Measurements from ENCODE around the gene GRWD1.
"Not testable (repeated sequence)": the region's sequence is repeated elsewhere in the genome, so short reads cannot be mapped to it uniquely, and the experiment has no call there.

The GRWD1 gene

DNA sequence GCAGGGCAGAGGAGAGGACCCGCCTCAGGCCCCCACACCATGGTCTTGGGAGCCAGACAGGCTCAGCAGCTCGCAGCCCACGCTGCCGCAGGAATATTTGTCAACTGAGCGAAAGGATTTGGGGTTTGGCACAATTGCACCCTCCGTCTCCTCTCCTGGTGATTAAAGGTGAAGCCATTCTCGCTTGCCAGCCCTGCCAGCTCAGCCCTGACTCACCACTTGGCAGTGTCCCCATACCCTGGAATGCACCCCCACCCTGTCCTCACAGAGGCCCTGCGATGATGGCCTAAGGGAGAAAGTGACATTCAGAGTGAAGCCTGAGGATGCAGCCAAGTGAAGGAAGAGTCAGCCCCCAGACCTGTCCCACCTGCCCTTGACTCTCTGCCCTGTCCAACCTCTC lies 42.2 kb downstream of the GRWD1 start:
- ChIA-PET POLR2A (interaction anchor here (0.6 to 2.3 kb wide), 8 partner anchors 12 to 131 kb away, joined by 3 to 13 read pairs (median 4); partner anchors contain the start of genes KDELR1, RPL18 and SPHK2), CTCF (interaction anchor here (0.6 to 11.2 kb wide), 10 partner anchors 14 to 1105 kb away, joined by 3 to 170 read pairs (median 4); partner anchors contain the start of gene KDELR1)
- Histone ChIP-seq H3K4me3 (ENCODE audit: low read depth, low read length) (no peak overlapping the region), H3K27ac (ENCODE audit: extremely low read depth, low read depth, low read length) (no peak overlapping the region), H3K4me1 (ENCODE audit: control insufficient read depth, insufficient read depth, low read length) (peaks cover 6% of the 10 kb centered on the region), H3K9me3 (ENCODE audit: control insufficient read depth, insufficient read depth, low read depth, low read length) (no peaks in the 10 kb centered on the region), H3K36me3 (ENCODE audit: control insufficient read depth in 2 of 2, insufficient read depth in 1 of 2, low read length in 2 of 2) (peaks cover 0 to 5% of the 10 kb centered on the region in 2 experiments; a peak in 1 of 3 replicates)
- TF ChIP-seq, protein P1, sequence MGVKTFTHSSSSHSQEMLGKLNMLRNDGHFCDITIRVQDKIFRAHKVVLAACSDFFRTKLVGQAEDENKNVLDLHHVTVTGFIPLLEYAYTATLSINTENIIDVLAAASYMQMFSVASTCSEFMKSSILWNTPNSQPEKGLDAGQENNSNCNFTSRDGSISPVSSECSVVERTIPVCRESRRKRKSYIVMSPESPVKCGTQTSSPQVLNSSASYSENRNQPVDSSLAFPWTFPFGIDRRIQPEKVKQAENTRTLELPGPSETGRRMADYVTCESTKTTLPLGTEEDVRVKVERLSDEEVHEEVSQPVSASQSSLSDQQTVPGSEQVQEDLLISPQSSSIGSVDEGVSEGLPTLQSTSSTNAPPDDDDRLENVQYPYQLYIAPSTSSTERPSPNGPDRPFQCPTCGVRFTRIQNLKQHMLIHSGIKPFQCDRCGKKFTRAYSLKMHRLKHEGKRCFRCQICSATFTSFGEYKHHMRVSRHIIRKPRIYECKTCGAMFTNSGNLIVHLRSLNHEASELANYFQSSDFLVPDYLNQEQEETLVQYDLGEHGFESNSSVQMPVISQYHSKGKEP (tag by site-specific recombination; IDR thresholded peaks at IDR 0.05) = 0 out of 2 replicates have a peak, but pooled peaks have one; percentile 14
- TF ChIP-seq PRDM1 (tag by site-specific recombination; IDR thresholded peaks at IDR 0.05) (0 out of 2 replicates have a peak, but pooled peaks have one; percentile 22), ZNF660 (tag by site-specific recombination; IDR thresholded peaks at IDR 0.05) (no peak), ZNF366 (tag by site-specific recombination; conservative IDR thresholded peaks at IDR 0.05) (peak; percentile 22; the same call in 1 of the 2 replicates), GLIS1 (tag by site-specific recombination; IDR thresholded peaks at IDR 0.05) (0 out of 2 replicates have a peak, but pooled peaks have one; percentile 9), ZNF624 (tag by site-specific recombination; IDR thresholded peaks at IDR 0.05) (no peak), RBAK (tag by site-specific recombination; IDR thresholded peaks at IDR 0.05) (no peak)
- TF ChIP-seq, protein P2, sequence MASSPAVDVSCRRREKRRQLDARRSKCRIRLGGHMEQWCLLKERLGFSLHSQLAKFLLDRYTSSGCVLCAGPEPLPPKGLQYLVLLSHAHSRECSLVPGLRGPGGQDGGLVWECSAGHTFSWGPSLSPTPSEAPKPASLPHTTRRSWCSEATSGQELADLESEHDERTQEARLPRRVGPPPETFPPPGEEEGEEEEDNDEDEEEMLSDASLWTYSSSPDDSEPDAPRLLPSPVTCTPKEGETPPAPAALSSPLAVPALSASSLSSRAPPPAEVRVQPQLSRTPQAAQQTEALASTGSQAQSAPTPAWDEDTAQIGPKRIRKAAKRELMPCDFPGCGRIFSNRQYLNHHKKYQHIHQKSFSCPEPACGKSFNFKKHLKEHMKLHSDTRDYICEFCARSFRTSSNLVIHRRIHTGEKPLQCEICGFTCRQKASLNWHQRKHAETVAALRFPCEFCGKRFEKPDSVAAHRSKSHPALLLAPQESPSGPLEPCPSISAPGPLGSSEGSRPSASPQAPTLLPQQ (tag by site-specific recombination; IDR thresholded peaks at IDR 0.05) = peak; percentile 49; the same call in 1 of the 2 replicates

DNA sequence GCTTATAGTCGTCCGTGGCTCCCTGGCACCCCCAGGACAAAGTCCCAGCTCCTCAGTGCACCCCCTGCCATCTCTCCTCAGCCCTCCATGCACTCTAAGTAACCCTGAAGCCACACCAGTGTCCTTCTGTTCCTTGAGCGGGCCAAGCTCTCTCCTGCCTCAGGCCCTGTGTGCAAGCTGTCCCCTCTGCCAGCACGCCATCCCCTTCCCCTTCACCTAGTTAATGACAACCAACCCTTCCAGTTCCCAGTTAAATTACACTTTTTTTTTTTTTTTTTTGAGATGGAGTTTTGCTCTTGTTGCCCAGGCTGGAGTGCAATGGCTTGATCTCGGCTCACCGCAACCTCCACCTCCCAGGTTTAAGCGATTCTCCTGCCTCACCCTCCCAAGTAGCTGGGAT lies 42.7 kb downstream of the GRWD1 start:
- not testable (repeated sequence) for H3K4me3 ChIP-seq (ENCODE audit: low read depth, low read length); H3K4me1 ChIP-seq (ENCODE audit: control insufficient read depth, insufficient read depth, low read length); H3K27ac ChIP-seq (ENCODE audit: extremely low read depth, low read depth, low read length); H3K9me3 ChIP-seq (ENCODE audit: control insufficient read depth, insufficient read depth, low read depth, low read length); H3K36me3 ChIP-seq (ENCODE audit: control insufficient read depth in 2 of 2, insufficient read depth in 1 of 2, low read length in 2 of 2)
- ChIA-PET CTCF (interaction anchor here (0.6 to 11.2 kb wide), 15 partner anchors 12 to 1105 kb away, joined by 3 to 170 read pairs (median 4); partner anchors contain the start of genes KDELR1, NAPA and ZNF114), POLR2A (interaction anchor here (0.7 to 2.3 kb wide), 7 partner anchors 13 to 186 kb away, joined by 3 to 13 read pairs (median 5); partner anchors contain the start of genes KDELR1, RPL18 and SPHK2)
- peak; percentile 84; the same call in 1 of the 2 replicates for TF ChIP-seq ZNF10 (tag by site-specific recombination; IDR thresholded peaks at IDR 0.05)

DNA sequence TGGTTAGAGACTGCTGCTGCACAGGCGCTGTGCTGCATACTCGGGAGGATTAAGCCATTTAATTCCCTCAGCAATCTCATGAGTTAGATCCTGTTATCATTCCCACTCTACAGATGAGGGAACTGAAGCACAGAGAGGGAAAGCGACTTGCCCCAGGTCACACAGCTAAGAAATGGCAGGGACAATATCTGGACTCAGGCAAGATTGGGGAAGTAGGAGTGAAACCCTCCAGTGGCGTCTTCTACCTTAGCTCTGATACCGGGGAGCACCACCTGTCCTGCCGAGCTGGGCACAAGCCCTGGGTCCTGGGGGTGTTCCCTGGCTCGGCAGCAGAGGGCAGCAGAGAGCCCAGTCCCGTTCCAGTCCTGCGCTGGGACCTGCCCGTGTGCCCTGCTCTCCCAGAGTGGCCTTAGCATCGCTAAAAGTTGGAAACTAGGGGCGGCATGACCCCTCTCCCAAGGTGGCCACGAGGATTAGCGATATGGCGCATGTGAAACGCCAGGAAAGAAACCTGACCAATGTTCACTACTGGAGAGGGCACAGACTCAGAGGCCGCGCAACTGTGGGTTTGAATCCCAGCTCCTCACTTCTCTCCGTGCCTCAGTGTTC lies 43.9 kb downstream of the GRWD1 start:
- no peak overlapping the region for H3K27ac ChIP-seq (ENCODE audit: extremely low read depth, low read depth, low read length)
- H3K36me3 ChIP-seq (ENCODE audit: control insufficient read depth in 2 of 2, insufficient read depth in 1 of 2, low read length in 2 of 2) = no peaks in the 10 kb centered on the region; a peak in 1 of 3 replicates
- ChIA-PET POLR2A (interaction anchor here (0.7 to 1.9 kb wide), 9 partner anchors 20 to 185 kb away, joined by 3 to 15 read pairs (median 5); partner anchors contain the start of genes KDELR1, RPL18 and SPHK2), CTCF (interaction anchor here (0.5 to 11.2 kb wide), 44 partner anchors 8 to 337 kb away, joined by 3 to 170 read pairs (median 4); partner anchors contain the start of genes KDELR1, SPACA4 and ZNF114)
- H3K9me3 ChIP-seq (ENCODE audit: control insufficient read depth, insufficient read depth, low read depth, low read length) = no peaks in the 10 kb centered on the region
- H3K4me3 ChIP-seq (ENCODE audit: low read depth, low read length) = no peak overlapping the region
- peaks cover 6% of the 10 kb centered on the region for H3K4me1 ChIP-seq (ENCODE audit: control insufficient read depth, insufficient read depth, low read length)
- TF ChIP-seq ZNF660 (tag by site-specific recombination; IDR thresholded peaks at IDR 0.05) (0 out of 2 replicates have a peak, but pooled peaks have one; percentile 44), GLIS1 (tag by site-specific recombination; IDR thresholded peaks at IDR 0.05) (peak; percentile 30; the same call in 1 of the 2 replicates), ZNF792 (tag by site-specific recombination; IDR thresholded peaks at IDR 0.05) (no peak), WT1 (tag by site-specific recombination; IDR thresholded peaks at IDR 0.05) (no peak), SETDB1 (IDR thresholded peaks at IDR 0.05; ENCODE audit: insufficient read length, low read length) (no peak), ZNF37A (tag by site-specific recombination; IDR thresholded peaks at IDR 0.05) (no peak), ZNF626 (tag by site-specific recombination; IDR thresholded peaks at IDR 0.05) (no peak), ZNF24 (tag by site-specific recombination; IDR thresholded peaks at IDR 0.05) (no peak; the same call in 1 of the 2 replicates), ZNF121 (tag by site-specific recombination; IDR thresholded peaks at IDR 0.05) (no peak), ZBTB48 (tag by site-specific recombination; IDR thresholded peaks at IDR 0.05) (no peak), ZNF529 (tag by site-specific recombination; IDR thresholded peaks at IDR 0.05; ENCODE audit: insufficient replicate concordance) (no peak)
- TF ChIP-seq, protein P3, sequence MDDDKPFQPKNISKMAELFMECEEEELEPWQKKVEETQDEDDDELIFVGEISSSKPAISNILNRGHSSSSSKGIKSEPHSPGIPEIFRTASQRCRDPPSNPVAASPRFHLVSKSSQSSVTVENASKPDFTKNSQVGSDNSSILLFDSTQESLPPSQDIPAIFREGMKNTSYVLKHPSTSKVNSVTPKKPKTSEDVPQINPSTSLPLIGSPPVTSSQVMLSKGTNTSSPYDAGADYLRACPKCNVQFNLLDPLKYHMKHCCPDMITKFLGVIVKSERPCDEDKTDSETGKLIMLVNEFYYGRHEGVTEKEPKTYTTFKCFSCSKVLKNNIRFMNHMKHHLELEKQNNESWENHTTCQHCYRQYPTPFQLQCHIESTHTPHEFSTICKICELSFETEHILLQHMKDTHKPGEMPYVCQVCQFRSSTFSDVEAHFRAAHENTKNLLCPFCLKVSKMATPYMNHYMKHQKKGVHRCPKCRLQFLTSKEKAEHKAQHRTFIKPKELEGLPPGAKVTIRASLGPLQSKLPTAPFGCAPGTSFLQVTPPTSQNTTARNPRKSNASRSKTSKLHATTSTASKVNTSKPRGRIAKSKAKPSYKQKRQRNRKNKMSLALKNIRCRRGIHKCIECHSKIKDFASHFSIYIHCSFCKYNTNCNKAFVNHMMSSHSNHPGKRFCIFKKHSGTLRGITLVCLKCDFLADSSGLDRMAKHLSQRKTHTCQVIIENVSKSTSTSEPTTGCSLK (tag by site-specific recombination; IDR thresholded peaks at IDR 0.05) = no peak
- TF ChIP-seq, protein P4, sequence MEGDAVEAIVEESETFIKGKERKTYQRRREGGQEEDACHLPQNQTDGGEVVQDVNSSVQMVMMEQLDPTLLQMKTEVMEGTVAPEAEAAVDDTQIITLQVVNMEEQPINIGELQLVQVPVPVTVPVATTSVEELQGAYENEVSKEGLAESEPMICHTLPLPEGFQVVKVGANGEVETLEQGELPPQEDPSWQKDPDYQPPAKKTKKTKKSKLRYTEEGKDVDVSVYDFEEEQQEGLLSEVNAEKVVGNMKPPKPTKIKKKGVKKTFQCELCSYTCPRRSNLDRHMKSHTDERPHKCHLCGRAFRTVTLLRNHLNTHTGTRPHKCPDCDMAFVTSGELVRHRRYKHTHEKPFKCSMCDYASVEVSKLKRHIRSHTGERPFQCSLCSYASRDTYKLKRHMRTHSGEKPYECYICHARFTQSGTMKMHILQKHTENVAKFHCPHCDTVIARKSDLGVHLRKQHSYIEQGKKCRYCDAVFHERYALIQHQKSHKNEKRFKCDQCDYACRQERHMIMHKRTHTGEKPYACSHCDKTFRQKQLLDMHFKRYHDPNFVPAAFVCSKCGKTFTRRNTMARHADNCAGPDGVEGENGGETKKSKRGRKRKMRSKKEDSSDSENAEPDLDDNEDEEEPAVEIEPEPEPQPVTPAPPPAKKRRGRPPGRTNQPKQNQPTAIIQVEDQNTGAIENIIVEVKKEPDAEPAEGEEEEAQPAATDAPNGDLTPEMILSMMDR (tag by site-specific recombination; IDR thresholded peaks at IDR 0.05) = peak; percentile 93
- TF ChIP-seq, protein P5, sequence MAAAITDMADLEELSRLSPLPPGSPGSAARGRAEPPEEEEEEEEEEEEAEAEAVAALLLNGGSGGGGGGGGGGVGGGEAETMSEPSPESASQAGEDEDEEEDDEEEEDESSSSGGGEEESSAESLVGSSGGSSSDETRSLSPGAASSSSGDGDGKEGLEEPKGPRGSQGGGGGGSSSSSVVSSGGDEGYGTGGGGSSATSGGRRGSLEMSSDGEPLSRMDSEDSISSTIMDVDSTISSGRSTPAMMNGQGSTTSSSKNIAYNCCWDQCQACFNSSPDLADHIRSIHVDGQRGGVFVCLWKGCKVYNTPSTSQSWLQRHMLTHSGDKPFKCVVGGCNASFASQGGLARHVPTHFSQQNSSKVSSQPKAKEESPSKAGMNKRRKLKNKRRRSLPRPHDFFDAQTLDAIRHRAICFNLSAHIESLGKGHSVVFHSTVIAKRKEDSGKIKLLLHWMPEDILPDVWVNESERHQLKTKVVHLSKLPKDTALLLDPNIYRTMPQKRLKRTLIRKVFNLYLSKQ (tag by site-specific recombination; IDR thresholded peaks at IDR 0.05; ENCODE audit: borderline replicate concordance) = no peak

Data from HEK293 (cell line).